NCI-H2227 (cell line): ENCODE data around the gene MINDY3.
"Not testable (repeated sequence)": the region's sequence is repeated elsewhere in the genome, so short reads cannot be mapped to it uniquely, and the experiment has no call there.

ENCODE experiments used
- DNase-seq: peaks from one replicate; lab custom pipeline; 2025; ENCODE audit not compliant: unreplicated experiment; lab: John Stamatoyannopoulos, UW

The MINDY3 gene

GRCh38 chr10:15859906-15860691 lies at the start of gene MINDY3:
Gene MINDY3 (minus strand): TSS chr10:15860507. CDS start chr10:15860299, 208 bp downstream.
- peak; percentile 80 for DNase-seq

GRCh38 chr10:15901889-15902288 lies 41.6 kb upstream of the MINDY3 start:
- no peak for DNase-seq

GRCh38 chr10:15898046-15898445 lies 37.7 kb upstream of the MINDY3 start:
- DNase-seq: peak; percentile 1

- no peak for DNase-seq
These were observed 37.0 kb upstream of the MINDY3 start for GRCh38 chr10:15897287-15897686.

GRCh38 chr10:15896654-15897053 lies 36.3 kb upstream of the MINDY3 start:
- no peak for DNase-seq

GRCh38 chr10:15884447-15884846 lies 24.1 kb upstream of the MINDY3 start:
- no peak for DNase-seq

GRCh38 chr10:15881542-15881941 lies 21.2 kb upstream of the MINDY3 start:
- DNase-seq: no peak

- DNase-seq: peak; percentile 28
These were observed 19.4 kb upstream of the MINDY3 start for GRCh38 chr10:15879663-15880062.

GRCh38 chr10:15879058-15879457 lies 18.8 kb upstream of the MINDY3 start:
- peak; percentile 46 for DNase-seq

GRCh38 chr10:15877836-15878576 lies 17.7 kb upstream of the MINDY3 start:
- peak; percentile 32 for DNase-seq

GRCh38 chr10:15876274-15876673 lies 16.0 kb upstream of the MINDY3 start:
- DNase-seq: not testable (repeated sequence)

GRCh38 chr10:15872645-15873044 lies 12.3 kb upstream of the MINDY3 start:
- not testable (repeated sequence) for DNase-seq

GRCh38 chr10:15871823-15872222 lies 11.5 kb upstream of the MINDY3 start:
- no peak for DNase-seq

GRCh38 chr10:15869935-15870334 lies 9.6 kb upstream of the MINDY3 start:
- no peak for DNase-seq

GRCh38 chr10:15868006-15868405 lies 7.7 kb upstream of the MINDY3 start:
- DNase-seq: no peak

- no peak for DNase-seq
These were observed 5.0 kb upstream of the MINDY3 start for GRCh38 chr10:15865304-15865703.

GRCh38 chr10:15864419-15864818 lies 4.1 kb upstream of the MINDY3 start:
- no peak for DNase-seq

GRCh38 chr10:15863733-15864132 lies 3.4 kb upstream of the MINDY3 start:
- DNase-seq: no peak

GRCh38 chr10:15863323-15863722 lies 3.0 kb upstream of the MINDY3 start:
- DNase-seq: no peak

- DNase-seq: no peak
These were observed 440 bp upstream of the MINDY3 start for GRCh38 chr10:15860692-15861201.

- no peak for DNase-seq
These were observed 800 bp downstream of the MINDY3 start for GRCh38 chr10:15859509-15859905.

GRCh38 chr10:15858861-15859281 lies 1.4 kb downstream of the MINDY3 start:
- DNase-seq: no peak
